Stimulated activated CD8-positive, alpha-beta memory T cell treated with anti-CD3 and anti-CD28 coated beads, Interleukin-7, amount 100 ng/mL, for 4 hours (primary cell): ENCODE results near the gene CARD19.

Source experiments
- DNase-seq, 2 donors: peaks; one replicate each; pipeline ENCODE4 v3.0.0-alpha.2; 2020; ENCODE audit warnings: low read depth in 2 of 2

The CARD19 gene

DNA sequence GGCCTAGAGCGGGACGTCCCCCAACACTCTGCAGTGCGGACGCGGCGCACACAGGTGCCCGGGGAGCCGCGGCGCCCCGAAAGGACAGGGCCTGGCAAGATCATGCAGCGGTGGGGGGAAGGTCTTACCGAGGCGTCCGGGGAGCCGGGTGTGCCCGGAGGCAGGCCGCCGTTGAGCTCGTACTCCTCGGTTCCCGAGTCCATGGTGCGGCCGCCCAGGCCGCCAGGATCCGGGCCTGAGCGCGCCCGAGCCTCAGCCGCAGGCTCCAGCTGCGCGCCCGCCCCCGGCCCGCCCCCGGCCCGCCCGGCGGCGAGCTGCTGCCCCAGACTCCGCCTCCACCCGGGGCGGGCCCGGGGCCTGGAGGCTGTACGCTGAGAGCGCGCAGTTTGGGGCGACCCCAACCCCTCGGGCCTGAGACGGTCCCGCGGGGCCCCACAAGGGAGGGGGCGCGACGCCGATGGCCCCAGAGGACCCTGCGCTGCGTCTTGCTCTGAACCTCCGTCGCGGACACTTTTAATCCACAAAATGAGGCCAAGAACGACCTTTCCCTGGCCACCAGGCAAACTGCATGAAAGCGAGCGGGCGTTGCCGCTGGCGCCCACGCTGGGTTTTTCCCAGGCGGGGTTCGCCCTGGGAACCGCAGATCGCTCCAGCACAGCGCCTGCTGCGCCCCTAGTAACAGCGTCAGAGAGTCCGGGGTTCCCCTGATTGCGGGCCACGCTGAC lies 38.2 kb downstream of the CARD19 start, which contains the start of gene NINJ1:
Gene NINJ1, minus strand, starts transcription at position 237 of the 725 bp plus-strand sequence. Its CDS starts 34 bp downstream, at position 203.
- DNase-seq = peak; percentile 79 to 89

DNA sequence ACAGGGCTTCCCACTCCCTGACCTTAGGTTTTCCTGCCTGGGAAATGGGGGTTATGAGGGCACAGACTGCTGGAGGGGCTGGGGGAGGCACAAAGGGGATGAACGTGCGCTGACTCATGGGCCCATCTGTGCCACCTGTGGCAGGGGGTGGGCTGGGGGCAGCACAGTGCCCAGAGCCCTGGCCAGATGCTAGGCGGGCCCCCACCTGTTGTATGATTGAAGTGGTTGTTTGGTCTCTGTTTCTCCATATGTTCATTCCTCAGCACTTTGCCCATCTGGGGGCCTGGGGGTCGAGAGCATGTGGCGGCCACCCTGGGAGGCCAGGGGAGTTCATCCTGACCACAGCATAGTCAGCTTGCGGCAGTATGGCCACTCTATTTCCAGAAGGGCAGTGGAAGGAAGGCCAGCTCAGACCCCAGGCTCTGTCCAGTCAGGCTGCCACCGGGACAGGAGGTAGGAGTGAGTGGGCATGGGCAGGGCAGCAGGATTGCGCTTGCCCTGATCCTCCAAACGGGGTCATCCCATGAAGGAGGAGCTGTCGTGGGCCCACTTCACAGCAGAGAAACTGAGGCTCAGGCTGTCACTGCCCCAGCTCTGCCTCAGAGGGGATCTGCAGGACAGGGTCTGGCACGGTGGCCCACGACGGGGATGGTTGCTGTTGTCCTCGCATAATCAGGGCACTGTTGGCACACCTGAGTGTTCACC lies 38.9 kb downstream of the CARD19 start:
- no peak for DNase-seq

GRCh38 chr9:93136011-93136440 lies 40.0 kb downstream of the CARD19 start:
- DNase-seq = no peak

- DNase-seq = no peak
Measured at GRCh38 chr9:93137362-93137761, 41.3 kb downstream of the CARD19 start.

DNA sequence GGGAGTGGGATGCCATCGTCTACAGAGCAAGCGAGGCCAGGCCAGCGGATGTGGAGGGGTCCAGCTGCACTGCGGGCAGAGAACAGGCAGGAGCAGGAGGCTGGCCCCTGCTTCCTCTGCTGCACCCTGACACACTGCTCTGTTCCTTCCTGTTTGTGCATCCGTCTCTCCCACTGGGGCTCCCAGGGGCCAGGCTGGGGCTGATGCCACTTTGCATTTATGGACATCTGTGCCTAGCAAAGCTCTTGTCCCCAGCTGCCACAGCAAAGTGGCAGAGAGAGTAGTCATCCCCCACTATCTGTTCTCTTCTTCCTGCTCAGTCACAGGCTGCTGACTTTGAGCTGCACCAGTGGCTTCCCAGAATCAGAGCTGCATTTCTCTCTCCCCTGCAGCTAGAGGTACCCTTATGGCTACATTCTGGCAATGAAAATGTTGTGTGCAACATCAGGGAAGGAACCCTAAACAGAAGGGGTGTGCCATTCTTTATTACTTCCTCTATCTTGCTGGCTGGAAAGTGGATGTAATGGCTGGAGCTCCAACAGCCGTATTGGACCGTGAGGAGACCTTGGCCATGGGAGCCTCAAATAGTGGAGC lies 42.3 kb downstream of the CARD19 start:
- DNase-seq = no peak

GRCh38 chr9:93139365-93140182 lies 43.6 kb downstream of the CARD19 start:
- no peak for DNase-seq

DNA sequence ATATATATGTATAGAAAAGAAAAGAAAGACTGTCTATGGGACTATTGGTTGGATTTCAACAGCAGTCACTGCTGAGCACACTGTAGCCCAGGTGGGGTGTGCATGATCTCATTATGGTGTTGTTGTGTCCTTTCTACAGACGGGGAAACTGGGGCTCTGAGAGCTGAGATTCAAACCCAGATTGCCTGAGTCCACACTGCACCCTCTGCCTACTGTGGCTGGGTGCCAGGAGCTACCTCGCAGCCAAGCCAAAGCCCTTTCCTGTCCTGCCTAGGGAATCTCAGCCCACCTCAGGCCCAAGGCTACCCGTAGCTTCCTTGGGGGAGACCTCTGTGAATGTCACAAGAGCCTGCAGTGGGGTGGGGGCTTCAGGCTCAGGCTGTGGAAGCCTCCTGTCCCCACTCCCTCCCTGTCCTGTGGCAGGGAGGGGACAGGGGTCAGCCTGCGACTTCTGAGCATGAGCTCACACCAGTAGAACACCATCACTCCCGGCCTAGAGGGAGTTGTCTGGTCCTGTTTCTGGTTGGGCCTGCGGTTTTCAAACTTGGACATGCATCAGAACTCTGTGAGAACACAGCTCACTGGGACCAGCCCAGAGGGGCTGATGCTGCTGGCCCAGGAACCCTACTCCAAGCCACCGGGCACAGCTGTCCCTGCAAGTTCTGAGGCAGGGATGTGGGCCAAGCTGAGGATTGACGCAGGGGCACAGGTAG lies 45.9 kb downstream of the CARD19 start:
- DNase-seq = no peak

GRCh38 chr9:93143830-93144530 lies 48.0 kb downstream of the CARD19 start:
- no peak for DNase-seq

DNA sequence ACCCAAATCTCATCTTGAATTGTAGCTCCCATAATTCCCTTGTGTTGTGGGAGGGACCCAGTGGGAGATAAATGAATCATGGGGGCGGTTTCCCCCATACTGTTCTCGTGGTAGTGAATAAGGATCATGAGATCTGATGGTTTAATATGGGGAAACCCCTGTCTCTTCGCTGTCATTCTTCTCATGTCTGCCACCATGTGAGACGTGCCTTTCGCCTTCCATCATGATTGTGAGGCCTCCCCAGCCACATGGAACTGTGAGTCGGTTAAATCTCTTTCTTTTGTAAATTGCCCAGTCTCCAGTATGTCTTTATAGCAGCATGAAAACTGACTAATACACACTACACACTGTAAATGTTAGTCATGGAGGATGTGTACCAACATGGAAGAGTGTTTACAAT lies 50.7 kb downstream of the CARD19 start:
- DNase-seq = peak; percentile 26 to 35

DNA sequence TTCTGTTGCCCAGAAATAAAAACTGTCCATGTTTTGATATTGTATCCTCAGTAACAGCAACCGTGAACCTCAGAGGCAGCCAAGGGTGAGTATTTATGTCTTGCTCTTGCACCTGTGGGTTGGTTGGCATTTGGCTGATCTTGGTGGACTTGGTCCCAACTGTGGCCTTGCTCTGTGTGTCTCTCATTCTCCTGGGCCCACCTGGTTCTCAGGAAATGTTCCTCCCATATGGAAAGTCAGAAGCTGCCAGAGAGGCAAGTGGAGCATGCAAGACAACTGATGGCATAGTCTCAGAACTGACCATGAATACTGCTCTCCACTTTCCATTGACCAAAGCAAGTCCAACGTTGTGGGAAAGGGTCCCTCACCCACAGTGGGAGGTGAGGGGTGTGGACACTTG lies 51.6 kb downstream of the CARD19 start:
- DNase-seq = no peak

DNA sequence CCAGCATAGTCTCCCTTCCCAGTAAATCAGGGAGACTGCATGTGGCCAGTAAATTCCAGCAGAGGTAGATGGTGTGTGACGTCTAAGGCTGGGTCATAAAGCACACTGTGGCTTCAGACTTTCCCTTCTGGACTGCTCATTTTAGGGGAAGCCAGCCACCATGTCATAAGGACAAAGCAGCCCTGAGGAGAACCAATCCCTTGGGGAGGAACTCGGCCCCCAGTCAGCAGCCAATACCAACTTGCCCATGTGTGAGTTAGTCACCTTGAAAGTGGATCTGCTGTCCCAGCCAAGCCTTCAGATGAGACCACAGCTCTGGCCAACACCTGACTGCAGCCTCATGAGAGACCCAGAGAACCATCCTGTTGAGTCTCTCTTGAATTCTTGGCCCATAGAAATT lies 52.7 kb downstream of the CARD19 start:
- DNase-seq = no peak

DNA sequence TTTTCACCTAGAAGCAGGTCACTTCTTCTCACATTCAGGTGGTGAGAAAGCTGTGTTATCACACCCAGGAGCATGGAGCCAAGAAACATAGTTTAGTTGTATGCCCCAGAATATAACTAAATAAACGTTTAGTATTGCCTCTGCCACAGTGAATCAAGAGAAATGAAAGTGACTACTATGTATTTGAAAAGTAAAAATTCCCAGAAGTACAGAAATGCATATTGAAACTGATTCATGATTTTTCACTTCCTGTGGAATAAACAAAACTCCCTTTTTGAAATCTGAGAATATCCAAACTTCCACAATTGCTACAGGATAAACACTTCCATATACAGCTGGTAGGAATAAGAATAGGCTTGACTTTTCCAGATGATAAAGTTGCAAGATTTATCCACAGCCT lies 53.3 kb downstream of the CARD19 start:
- no peak for DNase-seq

DNA sequence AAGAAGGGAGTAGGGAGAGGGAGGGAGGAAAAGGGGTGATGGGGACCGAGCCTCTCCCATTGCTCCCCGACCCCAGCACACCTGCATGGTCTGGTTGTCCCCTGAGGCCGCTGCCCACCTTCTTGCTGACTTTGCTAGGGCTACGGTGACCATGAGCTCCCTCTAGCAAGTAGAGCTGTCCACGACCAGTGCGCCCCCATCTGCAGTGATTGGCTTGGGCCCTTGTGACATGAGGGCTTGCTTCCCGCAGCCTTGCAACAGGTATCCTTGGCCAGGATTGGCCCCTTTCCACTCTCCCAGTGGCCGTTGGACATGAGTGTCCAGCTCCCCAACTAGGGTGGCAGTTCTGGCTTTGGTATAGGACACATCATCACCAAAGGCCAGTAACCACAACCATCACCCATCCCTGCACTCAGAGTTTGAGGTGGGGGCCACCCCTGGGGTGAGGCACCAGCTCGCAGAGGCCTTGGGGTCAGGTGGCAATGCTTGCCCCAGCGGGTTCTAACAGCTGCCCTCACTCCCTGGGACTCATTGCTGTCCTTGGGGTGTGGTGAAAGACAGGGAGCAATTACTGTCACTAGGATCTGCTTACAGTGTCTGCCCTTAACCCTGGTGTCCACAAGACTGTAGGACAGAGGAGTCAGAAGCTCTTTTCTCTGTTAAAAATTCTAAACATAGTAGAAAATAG lies 55.2 kb downstream of the CARD19 start:
- no peak for DNase-seq

DNA sequence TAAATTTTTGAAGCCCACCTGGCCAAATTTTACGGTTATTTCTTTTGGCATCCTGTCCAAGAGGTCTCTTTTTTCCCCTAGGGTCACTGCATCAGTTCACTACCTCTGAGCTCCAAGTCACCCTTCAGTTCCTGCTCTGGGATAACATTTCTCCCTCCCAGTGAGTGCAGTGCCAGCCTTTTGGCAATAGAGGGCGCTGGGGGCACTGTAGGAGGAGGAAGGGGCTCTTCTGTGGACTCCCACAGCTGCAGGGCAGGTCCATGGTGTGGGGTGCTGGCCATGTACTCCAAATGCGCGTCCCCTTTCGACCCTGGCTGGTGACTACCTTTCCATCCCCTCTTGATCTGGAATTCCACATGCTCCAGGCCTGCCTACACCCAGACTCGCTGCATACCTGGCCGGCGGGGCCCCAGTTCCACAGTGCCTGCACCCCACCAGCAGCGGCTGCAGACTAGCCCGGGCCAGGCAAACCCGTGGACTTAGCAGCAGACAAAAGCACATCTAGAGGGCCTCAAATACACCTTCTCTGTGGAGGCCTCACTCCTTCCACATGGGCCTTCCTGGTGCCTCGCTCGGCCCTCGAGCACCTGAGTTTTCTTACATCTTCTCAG lies 58.4 kb downstream of the CARD19 start:
- no peak for DNase-seq

DNA sequence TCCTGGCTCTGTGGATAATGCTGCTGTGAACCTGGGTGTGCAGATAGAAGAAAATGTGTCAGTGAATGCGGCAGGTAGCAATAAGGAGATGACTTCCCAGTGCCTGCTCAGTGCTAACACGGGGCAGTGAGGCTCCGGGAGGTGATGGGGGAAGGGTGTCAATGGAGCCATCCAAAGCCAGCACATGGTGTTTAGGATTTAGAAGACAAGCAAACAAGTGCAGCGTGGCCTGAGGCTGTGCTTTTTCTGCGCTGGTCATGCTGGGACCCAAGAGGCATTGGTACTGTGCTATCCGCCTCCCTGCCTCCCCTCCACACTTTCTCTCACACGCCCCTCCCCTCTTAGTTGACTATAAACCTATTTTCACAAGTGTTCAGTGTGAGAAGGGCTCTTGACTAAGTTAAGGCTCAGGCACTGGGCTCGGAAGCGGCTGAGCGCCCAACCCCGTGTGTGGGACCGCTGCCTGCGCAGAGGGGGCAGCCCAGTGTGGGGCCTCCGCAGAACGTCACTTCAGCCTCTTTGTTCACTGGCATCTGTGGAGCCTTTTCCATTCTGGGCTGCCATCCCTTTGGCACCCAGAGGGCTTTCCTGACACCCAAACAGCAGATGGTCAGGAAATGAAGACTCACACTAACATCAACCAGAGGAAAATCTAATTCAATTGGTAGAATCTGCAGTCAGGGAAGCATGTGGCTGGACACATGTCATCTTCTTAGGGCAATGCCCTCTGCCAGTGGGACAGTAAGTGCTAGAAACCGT lies 59.9 kb downstream of the CARD19 start:
- DNase-seq = no peak

DNA sequence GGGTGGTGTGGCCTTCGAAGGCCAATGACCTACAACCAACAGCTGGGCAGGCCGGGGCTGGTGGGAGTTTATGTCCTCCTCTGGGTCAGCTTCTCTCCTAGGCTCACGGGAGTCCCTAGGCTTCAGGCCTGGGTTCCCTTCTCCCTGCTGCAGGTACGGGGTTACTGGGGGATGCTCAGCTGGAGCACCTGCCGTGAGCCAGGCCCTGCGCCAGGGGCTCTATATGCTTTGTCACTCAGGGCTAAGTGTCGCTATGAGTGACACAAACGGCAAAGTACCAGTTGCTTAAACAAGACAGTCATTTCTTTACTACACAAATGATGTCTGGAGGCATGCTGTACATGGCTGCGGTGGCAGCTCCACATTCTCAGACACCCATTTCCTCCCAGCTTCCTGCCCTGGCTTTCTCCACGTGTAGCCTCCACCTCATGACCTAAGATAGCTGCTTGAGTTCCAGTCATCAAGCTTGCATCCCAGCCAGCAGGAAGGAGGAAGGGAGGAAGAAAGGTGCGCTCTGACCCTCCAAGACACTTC lies 60.5 kb downstream of the CARD19 start:
- no peak for DNase-seq

DNA sequence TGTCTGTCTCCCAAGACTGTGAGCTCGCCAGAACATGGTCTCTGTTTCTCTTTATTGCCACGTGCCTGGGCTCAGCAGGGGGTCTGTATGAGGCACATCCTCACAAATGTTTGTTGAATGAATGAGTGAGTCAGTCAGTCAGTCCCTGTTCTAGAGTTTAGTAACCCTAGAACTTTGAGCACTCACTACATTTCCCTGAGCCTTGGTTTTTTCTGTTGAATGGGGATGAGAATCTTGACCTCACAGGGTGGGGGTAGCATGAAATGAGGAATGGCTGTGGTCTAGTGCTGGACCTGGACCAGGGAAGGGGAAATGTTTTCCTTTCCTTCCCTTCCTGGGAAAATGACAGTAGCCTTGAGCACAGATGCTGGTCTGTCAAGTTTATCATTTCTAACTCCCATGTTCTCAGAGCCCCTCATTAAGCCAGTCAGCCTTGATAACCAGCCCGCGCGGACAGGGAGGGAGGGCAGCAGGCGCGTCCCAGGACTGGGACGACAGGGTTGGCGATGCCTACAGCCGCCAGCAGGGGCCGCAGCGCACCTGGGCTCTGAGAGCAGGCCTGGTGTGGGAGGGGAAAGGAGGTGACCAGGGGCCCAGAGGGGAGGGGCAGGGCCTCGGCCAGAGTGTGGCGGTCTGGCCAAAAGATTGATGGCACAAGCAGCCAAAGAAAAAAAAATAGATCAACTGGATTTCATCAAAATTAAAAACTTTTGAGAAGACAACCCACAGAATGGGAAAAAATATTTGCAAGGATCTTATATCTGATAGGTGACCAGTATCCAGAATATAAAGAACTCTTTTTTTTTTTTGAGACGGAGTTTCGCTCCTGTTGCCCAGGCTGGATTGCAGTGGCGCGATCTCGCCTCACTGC lies 63.8 kb downstream of the CARD19 start:
- DNase-seq = peak; percentile 42 to 47
